ENCODE data around the gene CCDC69.

- TF ChIP-seq CTCF (IDR thresholded peaks at IDR 0.05): peak; percentile 61
- TF ChIP-seq USF2 (IDR thresholded peaks at IDR 0.05): no peak
- TF ChIP-seq BHLHE40 (IDR thresholded peaks at IDR 0.05; ENCODE audit: low read depth, low read length): no peak
- no peak for TF ChIP-seq POLR2A (IDR thresholded peaks at IDR 0.05; ENCODE audit: low read length)
- TF ChIP-seq RAD21 (conservative IDR thresholded peaks at IDR 0.05 in 1 of 2, IDR thresholded peaks at IDR 0.05 in 1 of 2): peak; percentile 74 to 77
- TF ChIP-seq MAX (IDR thresholded peaks at IDR 0.05): no peak
- no peak for TF ChIP-seq ELK1 (IDR thresholded peaks at IDR 0.05; ENCODE audit: low read depth, low read length)
Observed at GRCh38 chr5:151239237-151239861, 15.5 kb upstream of the CCDC69 start.
